Stimulated activated naive CD4-positive, alpha-beta T cell (primary cell): ENCODE results near the gene F2.

ENCODE experiments used
- DNase-seq, 6 experiments: peaks; one replicate each; lab custom pipeline; 2025; lab: John Stamatoyannopoulos, UW

Gene F2

GRCh38 chr11:46743693-46744339, 24.8 kb downstream of the F2 start:
- DNase-seq = no peak

- no peak for DNase-seq
Measured at GRCh38 chr11:46745328-46745727, 26.3 kb downstream of the F2 start.

GRCh38 chr11:46745995-46746394, 27.0 kb downstream of the F2 start:
- no peak for DNase-seq

GRCh38 chr11:46747150-46747549, 28.1 kb downstream of the F2 start:
- DNase-seq = no peak

GRCh38 chr11:46755962-46756361, 36.9 kb downstream of the F2 start:
- no peak for DNase-seq

GRCh38 chr11:46759196-46759595, 40.2 kb downstream of the F2 start:
- DNase-seq = no peak

- no peak for DNase-seq
Measured at GRCh38 chr11:46760429-46761128, 41.6 kb downstream of the F2 start.

- DNase-seq = no peak
Measured at GRCh38 chr11:46761807-46762206, 42.8 kb downstream of the F2 start.

- DNase-seq = no peak
Measured at GRCh38 chr11:46762248-46762647, 43.2 kb downstream of the F2 start.

- DNase-seq = no peak
Measured at GRCh38 chr11:46766656-46767055, 47.6 kb downstream of the F2 start.

- DNase-seq = no peak
Measured at GRCh38 chr11:46769636-46770221, 50.7 kb downstream of the F2 start.

GRCh38 chr11:46776878-46777277, 57.9 kb downstream of the F2 start:
- DNase-seq = no peak

- no peak for DNase-seq
Measured at GRCh38 chr11:46778416-46778815, 59.4 kb downstream of the F2 start.
